HepG2 (cell line): ENCODE measurements around the gene CENPK. TPM values are rescaled to one million over a fixed set of nuclear protein-coding genes. Genes with fewer than 3 reads are reported as not detected.

Source experiments
- AGO2 ChIP-seq: fragments of 200-400 bp; formaldehyde crosslinking; optimal IDR thresholded peaks from 2 replicates; pipeline ENCODE3; 2017; ENCODE audit warnings: mild to moderate bottlenecking, low read depth, low read length, moderate library complexity
- ATF1 ChIP-seq: IDR thresholded peaks from 2 replicates; pipeline ENCODE4 v1.6.1; 2016; ENCODE audit warnings: mild to moderate bottlenecking, control low read depth
- BRD4 ChIP-seq: sonication (generic); formaldehyde crosslinking; IDR thresholded peaks from 2 replicates; pipeline ENCODE4 v1.4.0; 2020; ENCODE audit warnings: missing genetic modification reagents
- FOXM1 ChIP-seq: sonication (generic); formaldehyde crosslinking; IDR thresholded peaks from 2 replicates; pipeline ENCODE4 v1.5.0; 2020; ENCODE audit warnings: missing genetic modification reagents
- PCBP2 ChIP-seq: fragments of 200-400 bp; formaldehyde crosslinking; optimal IDR thresholded peaks from 2 replicates; pipeline ENCODE3; 2018; ENCODE audit warnings: low read length, low read depth; ENCODE audit not compliant: poor library complexity, severe bottlenecking
- RAD21 ChIP-seq: fragments of 450-650 bp; formaldehyde crosslinking; IDR thresholded peaks from 2 replicates; pipeline ENCODE4 v1.5.0; 2020; ENCODE audit warnings: mild to moderate bottlenecking
- RBM39 ChIP-seq: fragments of 200-400 bp; formaldehyde crosslinking; IDR thresholded peaks from one replicate; pipeline ENCODE4 v1.6.1; 2018; ENCODE audit warnings: antibody characterized with exemption, mild to moderate bottlenecking, low read depth, low read length; ENCODE audit not compliant: poor library complexity, severe bottlenecking
- SMYD3 ChIP-seq: sonication (generic); formaldehyde crosslinking; IDR thresholded peaks from 2 replicates; pipeline ENCODE4 v1.8.1; 2023; ENCODE audit warnings: mild to moderate bottlenecking, missing genetic modification reagents
- SOX5 ChIP-seq: IDR thresholded peaks from 2 replicates; pipeline ENCODE4 v1.6.1; 2016; ENCODE audit warnings: borderline replicate concordance
- ZFP37 ChIP-seq: sonication (generic); formaldehyde crosslinking; IDR thresholded peaks from 2 replicates; pipeline ENCODE4 v1.4.0; 2020; ENCODE audit warnings: missing genetic modification reagents, borderline replicate concordance
- ZNF3 ChIP-seq: IDR thresholded peaks from 2 replicates; pipeline ENCODE4 v1.7.0; 2017; ENCODE audit warnings: inconsistent platforms
- ZNF33B ChIP-seq: sonication (generic); formaldehyde crosslinking; IDR thresholded peaks from 2 replicates; pipeline ENCODE4 v1.5.1; 2020; ENCODE audit warnings: mild to moderate bottlenecking, missing genetic modification reagents
- ZNF44 ChIP-seq: sonication (generic); formaldehyde crosslinking; IDR thresholded peaks from 2 replicates; pipeline ENCODE4 v1.5.1; 2020; ENCODE audit warnings: mild to moderate bottlenecking, missing genetic modification reagents
- ZNF747 ChIP-seq: sonication (generic); formaldehyde crosslinking; IDR thresholded peaks from 2 replicates; pipeline ENCODE4 v1.8.1; 2023; ENCODE audit warnings: missing genetic modification reagents, mild to moderate bottlenecking, borderline replicate concordance
- ZNF768 ChIP-seq: sonication (generic); formaldehyde crosslinking; IDR thresholded peaks from 2 replicates; pipeline ENCODE4 v1.4.0; 2020; ENCODE audit warnings: missing genetic modification reagents
- ZNF83 ChIP-seq: sonication (generic); formaldehyde crosslinking; IDR thresholded peaks from 2 replicates; pipeline ENCODE4 v1.4.0; 2020; ENCODE audit warnings: missing genetic modification reagents, mild to moderate bottlenecking, borderline replicate concordance
- polyA plus RNA-seq, 8 experiments: library from polyadenylated mRNA; depleted of rRNA in 3 of 8; stranded (reverse) in 7 of 8; unstranded in 1 of 8; fragments of >200 nt; fragmentation: Illumina TruSeq in 4 of 8; extraction: Trizol in 4 of 8; gene quantifications; 2 replicates each; pipeline versions ENCODE4 v1.2.1 to v1.2.3, GENCODE V29; 2011 to 2016; ENCODE audit warnings: low read depth in 4 of 8, missing spikeins in 1 of 8, mixed read lengths in 1 of 8; ENCODE audit not compliant: insufficient read depth in 1 of 8
- total RNA-seq, 5 experiments: library from RNA; depleted of rRNA; stranded (reverse); fragments of >200 nt; fragmentation: Illumina TruSeq; extraction: Trizol; gene quantifications; 2 replicates each; pipeline ENCODE4 v1.2.3, GENCODE V29; 2016; ENCODE audit warnings: low read depth in 1 of 5
- TF ChIP-seq, protein P1 (sequence below): sonication (generic); formaldehyde crosslinking; IDR thresholded peaks from one replicate; pipeline ENCODE4 v1.5.1; 2020; ENCODE audit warnings: mild to moderate bottlenecking, missing genetic modification reagents; ENCODE audit errors: not compliant biosample characterization
- TF ChIP-seq, protein P2 (sequence below): sonication (generic); formaldehyde crosslinking; conservative IDR thresholded peaks from 2 replicates; pipeline ENCODE4 v1.8.1; 2023; ENCODE audit warnings: missing genetic modification reagents
- TF ChIP-seq, protein P3 (sequence below): sonication (generic); formaldehyde crosslinking; IDR thresholded peaks from 2 replicates; pipeline ENCODE4 v1.9.0; 2021; ENCODE audit warnings: missing genetic modification reagents, borderline replicate concordance

The CENPK gene
- total and polyA plus RNA-seq, 2 of the 13 experiments (the other 11 are each of a cell fraction or from before 2014, with no cell fraction given) = 14.3 to 54.4 TPM

DNA sequence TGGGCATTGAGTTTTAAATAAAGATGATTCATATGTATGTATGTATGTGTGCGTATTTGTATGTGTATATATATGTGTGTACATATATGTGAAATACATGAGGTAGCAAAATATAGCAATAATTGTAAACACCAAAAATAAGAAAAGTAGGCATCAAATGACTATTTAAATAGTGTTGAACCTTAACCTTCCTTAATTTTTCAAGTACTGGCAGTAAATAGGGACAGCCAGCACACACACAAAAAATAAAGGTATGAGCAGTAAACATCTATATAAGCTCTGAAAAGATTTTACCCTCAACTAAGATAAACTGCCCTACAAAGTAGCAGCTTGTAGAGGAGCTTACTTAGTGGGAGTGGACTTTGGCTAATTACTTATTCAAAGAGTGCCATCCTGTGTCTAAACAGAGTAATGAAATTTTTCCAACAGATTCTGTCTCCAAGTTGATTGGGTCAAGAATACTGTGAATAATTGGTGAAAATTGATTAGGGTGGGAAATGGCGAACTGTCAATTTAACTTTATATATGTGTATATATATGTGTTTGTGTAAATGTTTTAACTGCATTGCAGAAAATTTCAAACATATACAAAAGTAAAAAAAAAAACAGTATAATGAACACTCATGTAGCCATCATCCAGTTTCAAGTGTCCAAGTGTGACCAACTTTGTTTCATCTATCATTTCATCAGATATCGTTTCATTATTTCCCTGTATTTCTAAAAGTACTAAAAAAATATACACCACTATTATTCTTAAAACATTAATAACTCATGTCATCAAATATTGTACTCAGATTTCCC, 79.2 kb downstream of the CENPK start (continued):
- TF ChIP-seq, protein P1, sequence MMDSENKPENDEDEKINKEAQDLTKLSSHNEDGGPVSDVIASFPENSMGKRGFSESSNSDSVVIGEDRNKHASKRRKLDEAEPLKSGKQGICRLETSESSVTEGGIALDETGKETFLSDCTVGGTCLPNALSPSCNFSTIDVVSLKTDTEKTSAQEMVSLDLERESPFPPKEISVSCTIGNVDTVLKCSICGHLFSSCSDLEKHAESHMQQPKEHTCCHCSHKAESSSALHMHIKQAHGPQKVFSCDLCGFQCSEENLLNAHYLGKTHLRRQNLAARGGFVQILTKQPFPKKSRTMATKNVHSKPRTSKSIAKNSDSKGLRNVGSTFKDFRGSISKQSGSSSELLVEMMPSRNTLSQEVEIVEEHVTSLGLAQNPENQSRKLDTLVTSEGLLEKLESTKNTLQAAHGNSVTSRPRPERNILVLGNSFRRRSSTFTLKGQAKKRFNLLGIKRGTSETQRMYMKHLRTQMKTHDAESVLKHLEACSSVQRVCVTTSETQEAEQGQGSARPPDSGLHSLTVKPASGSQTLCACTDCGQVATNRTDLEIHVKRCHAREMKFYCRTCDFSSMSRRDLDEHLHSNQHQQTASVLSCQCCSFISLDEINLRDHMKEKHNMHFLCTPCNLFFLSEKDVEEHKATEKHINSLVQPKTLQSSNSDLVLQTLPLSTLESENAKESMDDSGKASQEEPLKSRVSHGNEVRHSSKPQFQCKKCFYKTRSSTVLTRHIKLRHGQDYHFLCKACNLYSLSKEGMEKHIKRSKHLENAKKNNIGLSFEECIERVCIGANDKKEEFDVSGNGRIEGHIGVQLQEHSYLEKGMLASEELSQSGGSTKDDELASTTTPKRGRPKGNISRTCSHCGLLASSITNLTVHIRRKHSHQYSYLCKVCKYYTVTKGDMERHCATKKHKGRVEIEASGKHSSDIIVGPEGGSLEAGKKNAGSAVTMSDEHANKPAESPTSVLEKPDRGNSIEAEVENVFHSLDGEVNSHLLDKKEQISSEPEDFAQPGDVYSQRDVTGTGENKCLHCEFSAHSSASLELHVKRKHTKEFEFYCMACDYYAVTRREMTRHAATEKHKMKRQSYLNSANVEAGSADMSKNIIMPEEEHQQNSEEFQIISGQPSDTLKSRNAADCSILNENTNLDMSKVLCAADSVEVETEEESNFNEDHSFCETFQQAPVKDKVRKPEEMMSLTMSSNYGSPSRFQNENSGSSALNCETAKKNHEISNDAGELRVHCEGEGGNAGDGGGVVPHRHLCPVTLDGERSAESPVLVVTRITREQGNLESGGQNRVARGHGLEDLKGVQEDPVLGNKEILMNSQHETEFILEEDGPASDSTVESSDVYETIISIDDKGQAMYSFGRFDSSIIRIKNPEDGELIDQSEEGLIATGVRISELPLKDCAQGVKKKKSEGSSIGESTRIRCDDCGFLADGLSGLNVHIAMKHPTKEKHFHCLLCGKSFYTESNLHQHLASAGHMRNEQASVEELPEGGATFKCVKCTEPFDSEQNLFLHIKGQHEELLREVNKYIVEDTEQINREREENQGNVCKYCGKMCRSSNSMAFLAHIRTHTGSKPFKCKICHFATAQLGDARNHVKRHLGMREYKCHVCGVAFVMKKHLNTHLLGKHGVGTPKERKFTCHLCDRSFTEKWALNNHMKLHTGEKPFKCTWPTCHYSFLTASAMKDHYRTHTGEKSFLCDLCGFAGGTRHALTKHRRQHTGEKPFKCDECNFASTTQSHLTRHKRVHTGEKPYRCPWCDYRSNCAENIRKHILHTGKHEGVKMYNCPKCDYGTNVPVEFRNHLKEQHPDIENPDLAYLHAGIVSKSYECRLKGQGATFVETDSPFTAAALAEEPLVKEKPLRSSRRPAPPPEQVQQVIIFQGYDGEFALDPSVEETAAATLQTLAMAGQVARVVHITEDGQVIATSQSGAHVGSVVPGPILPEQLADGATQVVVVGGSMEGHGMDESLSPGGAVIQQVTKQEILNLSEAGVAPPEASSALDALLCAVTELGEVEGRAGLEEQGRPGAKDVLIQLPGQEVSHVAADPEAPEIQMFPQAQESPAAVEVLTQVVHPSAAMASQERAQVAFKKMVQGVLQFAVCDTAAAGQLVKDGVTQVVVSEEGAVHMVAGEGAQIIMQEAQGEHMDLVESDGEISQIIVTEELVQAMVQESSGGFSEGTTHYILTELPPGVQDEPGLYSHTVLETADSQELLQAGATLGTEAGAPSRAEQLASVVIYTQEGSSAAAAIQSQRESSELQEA (CRISPR knock-in tag) = no peak
- no peak for TF ChIP-seq ZFP37 (CRISPR knock-in tag)
- TF ChIP-seq ZNF3 (CRISPR knock-in tag) = no peak
- TF ChIP-seq RAD21 (CRISPR knock-in tag) = peak; percentile 58; the same call in 1 of the 2 replicates
- TF ChIP-seq FOXM1 (CRISPR knock-in tag) = no peak
- TF ChIP-seq ZNF768 = no peak
- no peak for TF ChIP-seq SOX5
- no peak for TF ChIP-seq BRD4 (CRISPR knock-in tag)
- TF ChIP-seq, protein P2, sequence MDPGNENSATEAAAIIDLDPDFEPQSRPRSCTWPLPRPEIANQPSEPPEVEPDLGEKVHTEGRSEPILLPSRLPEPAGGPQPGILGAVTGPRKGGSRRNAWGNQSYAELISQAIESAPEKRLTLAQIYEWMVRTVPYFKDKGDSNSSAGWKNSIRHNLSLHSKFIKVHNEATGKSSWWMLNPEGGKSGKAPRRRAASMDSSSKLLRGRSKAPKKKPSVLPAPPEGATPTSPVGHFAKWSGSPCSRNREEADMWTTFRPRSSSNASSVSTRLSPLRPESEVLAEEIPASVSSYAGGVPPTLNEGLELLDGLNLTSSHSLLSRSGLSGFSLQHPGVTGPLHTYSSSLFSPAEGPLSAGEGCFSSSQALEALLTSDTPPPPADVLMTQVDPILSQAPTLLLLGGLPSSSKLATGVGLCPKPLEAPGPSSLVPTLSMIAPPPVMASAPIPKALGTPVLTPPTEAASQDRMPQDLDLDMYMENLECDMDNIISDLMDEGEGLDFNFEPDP (CRISPR knock-in tag) = no peak
- no peak for TF ChIP-seq RBM39
- no peak for TF ChIP-seq ZNF83 (CRISPR knock-in tag)
- TF ChIP-seq ZNF33B (CRISPR knock-in tag) = no peak
- 0 out of 2 replicates have a peak, but pooled peaks have one; percentile 22 for TF ChIP-seq ATF1 (CRISPR knock-in tag)
- no peak for TF ChIP-seq ZNF44 (CRISPR knock-in tag)
- TF ChIP-seq, protein P3, sequence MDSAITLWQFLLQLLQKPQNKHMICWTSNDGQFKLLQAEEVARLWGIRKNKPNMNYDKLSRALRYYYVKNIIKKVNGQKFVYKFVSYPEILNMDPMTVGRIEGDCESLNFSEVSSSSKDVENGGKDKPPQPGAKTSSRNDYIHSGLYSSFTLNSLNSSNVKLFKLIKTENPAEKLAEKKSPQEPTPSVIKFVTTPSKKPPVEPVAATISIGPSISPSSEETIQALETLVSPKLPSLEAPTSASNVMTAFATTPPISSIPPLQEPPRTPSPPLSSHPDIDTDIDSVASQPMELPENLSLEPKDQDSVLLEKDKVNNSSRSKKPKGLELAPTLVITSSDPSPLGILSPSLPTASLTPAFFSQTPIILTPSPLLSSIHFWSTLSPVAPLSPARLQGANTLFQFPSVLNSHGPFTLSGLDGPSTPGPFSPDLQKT (CRISPR knock-in tag) = no peak
- TF ChIP-seq PCBP2 = no peak
- TF ChIP-seq ZNF747 (CRISPR knock-in tag) = no peak
- no peak for TF ChIP-seq AGO2
- TF ChIP-seq SMYD3 (CRISPR knock-in tag) = no peak
